ENCODE measurements around the gene TMEM30A.

TMEM30A gene

DNA sequence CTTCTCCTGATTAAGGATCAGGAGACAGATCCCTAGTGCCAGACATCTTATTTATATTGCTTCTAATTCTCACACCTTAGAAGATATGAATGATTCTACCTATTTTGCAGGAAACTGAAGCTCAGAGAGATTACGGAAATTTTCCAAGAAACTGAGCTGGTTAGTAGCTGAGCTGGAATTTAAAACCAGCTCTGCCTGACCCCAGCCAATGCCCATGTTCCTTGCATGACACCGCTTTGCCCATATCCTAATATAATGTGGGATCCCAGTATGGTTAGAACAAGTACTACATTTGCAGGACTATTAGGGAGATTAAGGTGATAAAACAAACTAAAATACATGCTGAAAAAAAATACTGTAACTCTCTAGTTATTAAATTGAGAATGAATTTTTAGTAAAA lies 1.9 kb downstream of the TMEM30A start:
- H3K4me3 ChIP-seq (ENCODE audit: low read length), result peak overlapping the region; percentile 75
- TF ChIP-seq ZNF274 (IDR thresholded peaks at IDR 0.05; ENCODE audit: low read depth, low read length), result no peak

DNA sequence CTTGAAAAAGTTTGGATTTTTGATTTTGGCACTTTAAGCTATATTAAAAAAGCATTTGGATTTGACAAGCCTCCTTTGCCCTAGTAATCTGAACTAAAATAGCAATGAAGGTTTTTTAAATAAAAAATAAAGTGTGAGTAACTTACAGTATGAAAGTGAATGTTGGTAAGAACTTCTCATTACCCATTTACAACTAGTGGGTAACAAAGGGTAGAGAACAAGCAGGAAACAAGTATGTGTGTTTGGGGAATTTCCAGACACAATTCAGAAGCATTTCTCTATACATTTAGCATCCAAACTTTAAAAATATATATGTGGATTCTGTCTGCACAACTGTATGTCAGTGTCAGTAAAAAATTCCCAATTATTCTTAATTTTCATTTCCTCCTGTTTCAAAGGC lies 2.9 kb downstream of the TMEM30A start:
- H3K4me3 ChIP-seq (ENCODE audit: low read length), result peak overlapping the region; percentile 75; the same call in 1 of the 2 replicates
- no peak for TF ChIP-seq ZNF274 (IDR thresholded peaks at IDR 0.05; ENCODE audit: low read depth, low read length)

DNA sequence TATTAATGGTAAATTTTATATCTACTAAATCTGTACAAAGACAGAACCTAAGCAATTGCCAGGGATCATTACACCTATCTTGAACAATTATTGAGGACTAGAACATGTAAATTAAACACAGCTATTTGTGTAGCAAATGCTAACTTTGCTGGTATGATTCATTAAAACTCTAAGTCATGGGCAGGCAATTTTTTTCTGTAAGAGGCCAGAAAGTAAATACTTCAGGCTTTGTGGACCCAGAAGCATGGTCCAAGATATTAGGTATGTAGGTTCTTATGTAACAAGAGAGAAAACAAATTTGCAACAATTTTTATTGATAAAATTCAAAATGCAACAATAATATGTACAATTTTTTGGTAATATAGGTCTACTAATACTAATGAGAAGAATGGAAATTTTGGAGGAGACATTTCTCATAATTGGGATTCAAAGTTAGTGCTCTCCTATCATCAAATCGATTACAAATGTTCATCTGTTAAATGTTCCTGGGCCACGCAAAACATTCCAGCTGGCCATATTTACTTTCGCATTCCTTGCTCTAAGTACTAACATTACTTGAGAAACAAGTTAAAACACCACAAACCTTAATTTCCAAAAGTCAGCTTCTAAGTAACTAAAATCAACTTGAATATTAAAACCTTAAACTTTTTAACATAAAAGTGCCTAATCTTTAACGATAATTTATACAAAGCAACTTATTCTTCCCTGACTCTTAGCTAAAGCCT lies 4.3 kb downstream of the TMEM30A start:
- no peak for TF ChIP-seq ZNF274 (IDR thresholded peaks at IDR 0.05; ENCODE audit: low read depth, low read length)
- H3K4me3 ChIP-seq (ENCODE audit: low read length), result peak overlapping the region; percentile 17; the same call in 1 of the 2 replicates

DNA sequence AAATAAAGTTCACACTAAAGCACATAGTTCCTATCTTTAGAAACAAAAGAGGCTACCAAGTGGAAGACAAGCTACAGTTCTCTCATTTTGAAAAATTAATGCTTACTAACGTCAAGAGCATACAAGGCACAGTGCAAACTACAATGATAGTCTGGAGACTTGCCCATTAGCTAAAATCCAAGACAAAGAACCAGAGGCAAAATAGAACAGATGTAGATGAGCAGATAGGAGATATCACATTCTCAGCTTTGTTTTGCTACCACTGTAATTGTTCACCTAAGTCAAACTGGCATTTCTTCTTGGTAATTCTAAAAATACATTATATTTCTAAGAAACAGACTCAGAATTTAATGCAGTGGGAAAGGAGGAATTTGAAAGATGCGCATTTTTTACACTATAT lies 5.2 kb downstream of the TMEM30A start:
- H3K4me3 ChIP-seq (ENCODE audit: low read length), result no peak overlapping the region; the same call in 1 of the 2 replicates
- no peak for TF ChIP-seq ZNF274 (IDR thresholded peaks at IDR 0.05; ENCODE audit: low read depth, low read length)

DNA sequence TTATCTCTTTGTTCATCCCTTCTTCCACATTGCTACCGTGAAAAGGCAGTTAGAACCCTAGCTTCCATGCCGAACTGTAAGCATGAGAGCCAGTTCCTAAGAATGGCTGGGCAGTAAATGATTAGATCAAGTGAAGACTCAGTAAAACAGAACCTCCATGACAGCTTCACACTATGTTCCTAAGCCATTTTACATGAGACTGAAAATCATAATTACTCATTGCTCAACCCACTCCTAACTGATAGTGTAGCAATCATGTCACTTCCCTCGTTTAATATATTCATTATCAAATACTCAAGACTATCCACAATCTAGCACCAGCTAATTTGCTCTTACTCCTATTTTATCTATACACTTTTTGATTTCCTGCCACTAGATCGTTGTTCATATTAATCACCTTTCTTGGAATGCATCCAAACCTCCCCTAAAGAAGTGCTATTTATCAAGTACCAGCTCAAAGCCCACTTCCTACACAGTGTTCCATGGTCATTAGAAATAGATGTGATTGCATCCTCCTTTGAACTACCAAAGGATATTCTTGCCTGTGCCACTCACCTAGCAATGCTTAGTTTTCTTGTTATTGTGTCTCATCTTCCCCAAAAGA lies 6.0 kb downstream of the TMEM30A start:
- H3K4me3 ChIP-seq (ENCODE audit: low read length), result no peak overlapping the region
- no peak for TF ChIP-seq ZNF274 (IDR thresholded peaks at IDR 0.05; ENCODE audit: low read depth, low read length)

DNA sequence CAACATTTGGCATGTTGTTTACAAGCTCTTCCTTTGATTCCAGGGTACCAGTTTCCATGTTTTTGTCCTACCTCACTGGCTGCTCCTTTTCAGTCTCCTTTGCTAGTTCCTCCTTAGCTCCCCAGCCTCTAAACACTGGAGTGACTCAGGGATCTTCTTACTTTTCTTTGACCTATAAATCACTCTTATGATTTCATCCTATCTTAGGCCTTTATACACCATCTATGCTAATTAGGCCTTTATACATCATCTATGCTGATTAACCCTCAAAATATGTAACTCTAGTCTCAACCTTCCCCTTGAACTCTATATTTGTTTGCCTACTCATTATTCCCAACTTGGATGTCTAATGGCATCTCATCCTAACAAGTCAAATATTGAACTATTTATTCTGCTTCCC lies 9.5 kb downstream of the TMEM30A start:
- no peak for TF ChIP-seq ZNF274 (IDR thresholded peaks at IDR 0.05; ENCODE audit: low read depth, low read length)
- H3K4me3 ChIP-seq (ENCODE audit: low read length), result no peak overlapping the region

DNA sequence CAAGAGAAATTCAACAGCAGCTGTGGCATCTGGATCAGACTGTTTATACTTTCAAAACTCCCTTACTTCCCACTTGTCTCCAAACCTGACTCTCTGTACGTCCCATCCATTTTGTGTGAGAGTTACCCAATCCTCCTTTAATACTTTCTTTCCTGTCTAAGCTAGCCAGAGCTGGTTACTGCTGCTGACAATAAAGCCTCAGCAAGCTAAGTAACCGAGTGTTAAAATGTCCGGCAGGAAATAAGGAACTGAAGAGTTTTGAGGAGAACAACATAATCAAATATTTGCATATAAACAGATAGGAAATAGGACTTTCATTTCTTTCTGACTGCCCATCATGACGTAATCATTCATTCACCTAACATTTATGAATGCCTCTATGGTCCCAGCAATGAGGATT lies 11.6 kb downstream of the TMEM30A start:
- H3K4me3 ChIP-seq (ENCODE audit: low read length), result no peak overlapping the region
- TF ChIP-seq ZNF274 (IDR thresholded peaks at IDR 0.05; ENCODE audit: low read depth, low read length), result no peak

DNA sequence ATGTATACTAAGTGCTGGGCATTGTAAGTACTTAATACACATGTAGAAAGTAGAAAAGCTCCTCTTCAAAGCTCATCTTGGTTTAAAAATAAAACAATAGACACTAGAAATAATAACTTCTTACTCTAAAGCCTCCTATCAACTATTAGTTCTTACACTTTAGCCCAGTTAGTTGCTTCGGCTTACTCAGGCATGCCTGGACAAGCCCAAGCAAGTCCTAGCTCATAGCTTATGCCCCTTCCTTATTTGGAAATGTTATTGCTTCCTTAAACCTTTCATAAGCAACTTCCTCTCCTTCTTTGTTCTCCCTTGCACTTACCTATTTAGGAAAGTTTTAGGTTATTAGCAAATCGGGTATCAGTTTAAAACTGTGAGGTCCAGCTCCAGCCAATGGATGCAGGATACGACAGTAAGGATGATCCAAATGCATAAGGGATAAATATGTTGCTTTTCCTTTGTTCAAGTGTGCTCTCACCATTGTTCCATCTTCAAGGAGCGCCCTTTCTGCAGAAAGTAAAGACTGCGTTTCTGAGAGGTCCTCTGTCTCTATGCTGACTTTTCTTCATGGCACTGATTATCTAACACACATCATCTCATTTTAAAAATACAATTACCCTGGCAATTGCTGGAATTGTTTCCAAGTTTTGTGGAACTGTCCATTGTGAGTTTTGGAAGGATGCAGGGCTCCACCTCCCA lies 12.3 kb downstream of the TMEM30A start:
- no peak overlapping the region for H3K4me3 ChIP-seq (ENCODE audit: low read length)
- TF ChIP-seq ZNF274 (IDR thresholded peaks at IDR 0.05; ENCODE audit: low read depth, low read length), result no peak

DNA sequence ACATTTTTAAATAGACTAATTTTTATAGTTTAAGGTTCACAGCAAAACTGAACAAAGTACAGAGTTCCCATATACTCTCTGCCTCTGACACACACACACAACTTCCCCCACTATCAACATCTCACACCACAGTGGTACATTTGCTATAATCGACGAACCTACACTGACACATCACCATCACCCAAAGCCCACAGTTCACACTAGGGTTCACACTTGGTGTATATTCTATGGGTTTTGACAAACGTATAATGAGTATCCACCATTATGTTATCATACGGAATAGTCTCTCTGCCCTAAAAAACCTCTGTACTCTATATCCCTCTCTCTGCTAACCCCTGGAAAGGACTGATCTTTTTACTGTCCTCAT lies 15.6 kb downstream of the TMEM30A start:
- no peak for TF ChIP-seq ZNF274 (IDR thresholded peaks at IDR 0.05; ENCODE audit: low read depth, low read length)
- no peak overlapping the region for H3K4me3 ChIP-seq (ENCODE audit: low read length)

DNA sequence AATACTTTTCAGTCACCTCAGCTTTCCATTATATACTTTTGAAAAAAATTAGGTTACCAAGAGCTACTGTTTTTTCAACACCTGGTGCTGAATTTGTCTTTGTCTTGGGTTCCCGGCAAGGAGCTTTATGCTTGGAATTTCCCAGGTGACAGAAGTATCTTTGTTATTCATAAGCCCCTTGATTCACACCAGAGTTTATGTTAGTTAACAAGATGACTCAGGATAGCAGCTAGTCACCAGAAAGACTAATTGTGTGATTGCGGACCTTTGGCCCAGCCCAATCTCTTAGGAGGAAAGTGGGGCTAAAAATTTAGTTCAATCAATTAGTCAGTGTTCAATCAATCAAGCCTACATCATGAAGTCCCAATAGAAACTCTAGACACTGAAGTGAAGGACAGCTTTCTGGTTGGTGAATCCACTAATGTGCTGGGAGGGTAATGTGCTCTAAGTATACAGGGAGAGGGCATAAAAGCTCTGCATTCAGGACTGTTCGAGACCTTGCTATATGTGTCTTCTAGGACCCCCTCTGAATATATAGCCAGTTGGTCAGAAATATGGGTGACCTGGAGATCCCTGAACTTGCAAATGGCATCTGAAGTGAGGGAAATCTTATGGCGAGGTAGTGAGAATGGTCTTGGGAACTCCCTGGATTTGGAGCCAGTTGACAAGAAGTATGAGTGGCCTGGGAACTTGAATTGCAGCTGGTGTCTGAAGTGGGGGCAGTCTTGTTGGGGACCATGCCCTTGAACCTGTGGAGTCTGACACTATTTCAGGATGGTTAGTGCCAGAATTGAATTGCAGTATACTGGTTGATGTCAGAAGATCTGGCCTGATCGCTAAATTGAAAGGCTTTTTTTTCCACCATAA lies 16.2 kb downstream of the TMEM30A start:
- TF ChIP-seq ZNF274 (IDR thresholded peaks at IDR 0.05; ENCODE audit: low read depth, low read length), result no peak
- H3K4me3 ChIP-seq (ENCODE audit: low read length), result no peak overlapping the region

DNA sequence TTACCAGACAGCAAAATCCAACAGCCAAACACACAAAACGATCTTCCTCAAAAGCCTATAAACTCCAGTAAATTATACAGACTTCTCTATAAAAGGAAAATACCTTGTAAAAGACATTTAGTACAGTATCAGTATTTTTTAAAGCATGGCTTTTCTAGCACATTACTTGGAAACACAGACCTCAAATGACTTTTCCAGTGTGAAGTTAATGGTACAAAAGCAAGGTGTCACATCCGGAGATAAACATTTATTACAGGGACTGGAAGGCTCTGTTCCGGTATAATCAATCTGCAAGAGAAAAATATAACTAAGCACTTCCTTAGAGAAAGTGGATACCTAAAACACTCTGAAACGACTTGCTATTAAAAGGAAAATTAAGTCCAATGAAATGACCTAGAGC lies 17.1 kb downstream of the TMEM30A start:
- H3K4me3 ChIP-seq (ENCODE audit: low read length), result no peak overlapping the region
- TF ChIP-seq ZNF274 (IDR thresholded peaks at IDR 0.05; ENCODE audit: low read depth, low read length), result no peak

DNA sequence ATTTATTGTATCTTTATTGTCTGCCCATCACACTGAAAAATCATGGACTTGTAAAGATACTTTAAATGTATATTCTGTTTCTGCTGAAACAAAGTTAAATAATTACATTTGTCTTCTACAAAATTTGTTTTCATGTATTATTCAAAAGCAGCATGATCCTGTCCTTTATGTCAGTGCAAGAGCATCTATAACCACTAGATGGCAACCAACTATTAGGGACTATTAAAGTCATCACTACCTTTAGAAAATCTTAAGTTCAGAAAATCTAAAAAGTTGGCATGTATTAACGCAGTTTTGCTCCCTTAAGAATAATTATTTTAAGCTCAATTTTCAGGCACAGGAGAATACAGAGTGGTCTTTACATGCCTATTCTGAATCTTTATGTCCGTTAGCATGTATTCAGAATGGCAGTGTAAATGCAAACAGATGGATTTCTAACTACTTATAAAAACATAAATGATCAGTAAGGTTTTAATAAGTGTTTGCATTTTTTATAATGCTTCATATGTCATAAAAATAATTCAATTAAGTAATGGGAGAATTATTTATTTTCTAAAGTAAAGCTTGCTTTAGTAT lies 17.8 kb downstream of the TMEM30A start:
- TF ChIP-seq ZNF274 (IDR thresholded peaks at IDR 0.05; ENCODE audit: low read depth, low read length), result no peak
- H3K4me3 ChIP-seq (ENCODE audit: low read length), result no peak overlapping the region

DNA sequence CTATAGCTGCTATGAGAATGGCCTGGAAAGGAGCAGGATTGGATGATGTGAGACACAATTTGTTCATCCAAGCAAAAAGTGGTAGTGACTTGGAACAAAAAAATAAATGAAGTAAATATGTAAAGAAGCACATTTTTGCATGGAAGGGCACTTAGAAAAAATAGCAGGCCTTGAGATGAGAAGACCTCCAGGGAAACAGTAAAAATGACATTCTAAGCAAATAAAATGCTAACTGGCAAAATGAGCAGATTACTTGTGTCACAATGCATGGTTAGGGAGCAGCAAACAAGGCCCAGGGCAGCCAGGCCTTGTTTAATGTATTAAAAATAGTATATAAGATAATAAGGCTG lies 21.2 kb downstream of the TMEM30A start:
- TF ChIP-seq ZNF274 (IDR thresholded peaks at IDR 0.05; ENCODE audit: low read depth, low read length), result no peak
- no peak overlapping the region for H3K4me3 ChIP-seq (ENCODE audit: low read length)
